ENCODE measurements around the gene HAND2. TPM values are rescaled to one million over a fixed set of nuclear protein-coding genes. Genes with fewer than 3 reads are reported as not detected.

HAND2 gene
- total RNA-seq, 3 donors from 2014 or later (not counting 1 experiment from before 2014, with no cell fraction given) = not detected

- ATAC-seq = no peak
- H3K36me3 ChIP-seq (ENCODE audit: control insufficient read depth, insufficient read depth, low read length) = no peaks in the 10 kb centered on the region
- H3K27ac ChIP-seq (ENCODE audit: low read length) = no peak overlapping the region
- H3K9me3 ChIP-seq (ENCODE audit: control insufficient read depth, insufficient read depth, low read length) = no peaks in the 10 kb centered on the region
- H3K27me3 ChIP-seq (ENCODE audit: control insufficient read depth, insufficient read depth, low read length) = peaks cover 3% of the 10 kb centered on the region
- no peak for TF ChIP-seq CTCF (IDR thresholded peaks at IDR 0.05)
- H3K27ac Mint-ChIP-seq = no peak overlapping the region
- peaks cover 6 to 8% of the 10 kb centered on the region in 2 donors for H3K4me1 Mint-ChIP-seq
- H3K4me1 ChIP-seq (ENCODE audit: control insufficient read depth, insufficient read depth, low read length) = peaks cover 6% of the 10 kb centered on the region
- intact Hi-C loops (cut with micrococcal nuclease) = no loop called here
- H3K9me3 Mint-ChIP-seq = no peaks in the 10 kb centered on the region
- H3K36me3 Mint-ChIP-seq = no peaks in the 10 kb centered on the region
- H3K4me3 Mint-ChIP-seq = no peak overlapping the region
- H3K27me3 Mint-ChIP-seq (ENCODE audit: low read depth in 2 of 2) = peaks cover 13 to 28% of the 10 kb centered on the region in 2 donors
- H3K4me3 ChIP-seq (ENCODE audit: low read length) = no peak overlapping the region
- DNase-seq = no peak
Measured at GRCh38 chr4:173489514-173489913, 40.5 kb downstream of the HAND2 start.

GRCh38 chr4:173488656-173489055 is 41.4 kb downstream of the HAND2 start:
- intact Hi-C loops (cut with micrococcal nuclease) = no loop called here
- no peak overlapping the region for H3K27ac Mint-ChIP-seq
- no peak for DNase-seq
- H3K36me3 Mint-ChIP-seq = no peaks in the 10 kb centered on the region
- no peaks in the 10 kb centered on the region for H3K9me3 ChIP-seq (ENCODE audit: control insufficient read depth, insufficient read depth, low read length)
- no peak overlapping the region for H3K4me3 ChIP-seq (ENCODE audit: low read length)
- no CpG with 5 or more reads among the region's 1 CpG for WGBS (ENCODE audit: insufficient coverage)
- H3K27ac ChIP-seq (ENCODE audit: low read length) = no peak overlapping the region
- no peak for ATAC-seq
- no peak for TF ChIP-seq CTCF (IDR thresholded peaks at IDR 0.05)
- H3K27me3 ChIP-seq (ENCODE audit: control insufficient read depth, insufficient read depth, low read length) = no peaks in the 10 kb centered on the region
- H3K4me1 Mint-ChIP-seq = peaks cover 0 to 4% of the 10 kb centered on the region in 2 donors
- H3K4me1 ChIP-seq (ENCODE audit: control insufficient read depth, insufficient read depth, low read length) = no peaks in the 10 kb centered on the region
- no peaks in the 10 kb centered on the region for H3K9me3 Mint-ChIP-seq
- no peak overlapping the region for H3K4me3 Mint-ChIP-seq
- peaks cover 8 to 22% of the 10 kb centered on the region in 2 donors for H3K27me3 Mint-ChIP-seq (ENCODE audit: low read depth in 2 of 2)
- H3K36me3 ChIP-seq (ENCODE audit: control insufficient read depth, insufficient read depth, low read length) = no peaks in the 10 kb centered on the region

- no peaks in the 10 kb centered on the region for H3K27me3 ChIP-seq (ENCODE audit: control insufficient read depth, insufficient read depth, low read length)
- no peaks in the 10 kb centered on the region for H3K36me3 Mint-ChIP-seq
- ATAC-seq (no peak), DNase-seq (no peak)
- no peak for TF ChIP-seq CTCF (IDR thresholded peaks at IDR 0.05)
- H3K4me3 ChIP-seq (ENCODE audit: low read length) = no peak overlapping the region
- H3K9me3 Mint-ChIP-seq = no peaks in the 10 kb centered on the region
- H3K27ac ChIP-seq (ENCODE audit: low read length) = no peak overlapping the region
- WGBS (ENCODE audit: insufficient coverage) = 89% methylated on average over 1 of the region's 1 CpG
- peaks cover 0 to 4% of the 10 kb centered on the region in 2 donors for H3K4me1 Mint-ChIP-seq
- H3K27ac Mint-ChIP-seq = no peak overlapping the region
- H3K36me3 ChIP-seq (ENCODE audit: control insufficient read depth, insufficient read depth, low read length) = no peaks in the 10 kb centered on the region
- H3K9me3 ChIP-seq (ENCODE audit: control insufficient read depth, insufficient read depth, low read length) = no peaks in the 10 kb centered on the region
- intact Hi-C loops (cut with micrococcal nuclease) = no loop called here
- H3K27me3 Mint-ChIP-seq (ENCODE audit: low read depth in 2 of 2) = peaks cover 8 to 17% of the 10 kb centered on the region in 2 donors
- H3K4me3 Mint-ChIP-seq = no peak overlapping the region
- no peaks in the 10 kb centered on the region for H3K4me1 ChIP-seq (ENCODE audit: control insufficient read depth, insufficient read depth, low read length)
Measured at GRCh38 chr4:173488074-173488473, 42.0 kb downstream of the HAND2 start.

- Histone ChIP-seq H3K9me3 (ENCODE audit: control insufficient read depth, insufficient read depth, low read length) (no peaks in the 10 kb centered on the region), H3K4me3 (ENCODE audit: low read length) (no peak overlapping the region), H3K4me1 (ENCODE audit: control insufficient read depth, insufficient read depth, low read length) (no peaks in the 10 kb centered on the region), H3K36me3 (ENCODE audit: control insufficient read depth, insufficient read depth, low read length) (no peaks in the 10 kb centered on the region), H3K27me3 (ENCODE audit: control insufficient read depth, insufficient read depth, low read length) (no peaks in the 10 kb centered on the region), H3K27ac (ENCODE audit: low read length) (no peak overlapping the region)
- Mint-ChIP-seq H3K9me3 (no peaks in the 10 kb centered on the region), H3K4me1 (peaks cover 0 to 4% of the 10 kb centered on the region in 2 donors), H3K36me3 (no peaks in the 10 kb centered on the region), H3K4me3 (no peak overlapping the region), H3K27ac (no peak overlapping the region), H3K27me3 (ENCODE audit: low read depth in 2 of 2) (peaks cover 6 to 8% of the 10 kb centered on the region in 2 donors)
- DNase-seq (no peak), ATAC-seq (no peak)
- intact Hi-C loops (cut with micrococcal nuclease) = no loop called here
- no peak for TF ChIP-seq CTCF (IDR thresholded peaks at IDR 0.05)
- WGBS (ENCODE audit: insufficient coverage) = 100% methylated on average over 1 of the region's 1 CpG
Measured at GRCh38 chr4:173486714-173487392, 43.2 kb downstream of the HAND2 start.

Measured in natural killer cell (primary cell).